Prostate gland (tissue), 2 donors: ENCODE data around the gene CARMIL1. TPM values are rescaled to one million over a fixed set of nuclear protein-coding genes. Genes with fewer than 3 reads are reported as not detected.

Experiments used
- DNase-seq: peaks from one replicate; pipeline ENCODE4 v3.0.0-alpha.2; 2019; ENCODE audit warnings: low spot score
- H3K27ac ChIP-seq, 2 donors: fragments of 200-600 bp; sonication (generic); 2 replicates each; pipeline ENCODE4 v1.5.1; 2017 to 2019
- H3K27me3 ChIP-seq: fragments of 200-600 bp; sonication (generic); replicated peaks from 2 replicates; pipeline ENCODE4 v1.5.1; 2019; ENCODE audit not compliant: insufficient read depth
- H3K36me3 ChIP-seq, 2 donors: fragments of 200-600 bp; sonication (generic); 1 replicate in 1 of 2; 2 replicates in 1 of 2; pipeline versions ENCODE4 v1.5.1 to v1.8.1; 2017 to 2019
- H3K4me1 ChIP-seq: fragments of 200-600 bp; sonication (generic); replicated peaks from 2 replicates; pipeline ENCODE4 v1.5.1; 2019
- H3K4me3 ChIP-seq, 2 donors: fragments of 200-600 bp; sonication (generic); 2 replicates each; pipeline ENCODE4 v1.5.1; 2017 to 2019
- H3K9me3 ChIP-seq: fragments of 200-600 bp; sonication (generic); 2 replicates; pipeline ENCODE4 v1.5.1; 2017
- CTCF ChIP-seq, 4 experiments: fragments of 200-600 bp in 2 of 4; fragments of 450-650 bp in 2 of 4; sonication (generic) in 2 of 4; IDR thresholded peaks; 1 replicate in 3 of 4; 2 replicates in 1 of 4; pipeline ENCODE4 v1.5.1; 2016 to 2019; ENCODE audit warnings: antibody characterized with exemption in 4 of 4, mild to moderate bottlenecking in 2 of 4, moderate library complexity in 2 of 4
- POLR2A ChIP-seq: fragments of 450-650 bp; IDR thresholded peaks from one replicate; pipeline ENCODE4 v1.6.1; 2016; ENCODE audit warnings: antibody characterized with exemption, mild to moderate bottlenecking
- POLR2AphosphoS5 ChIP-seq: sonication (generic); formaldehyde crosslinking; IDR thresholded peaks from one replicate; pipeline ENCODE4 v1.6.1; 2017; ENCODE audit warnings: antibody characterized with exemption
- WGBS: methylation state at CpG from one replicate; pipeline ENCODE4 v1.1.5; 2018; 5-methylcytosine and 5-hydroxymethylcytosine counted together
- intact Hi-C: fragments of 100-400 bp; cut with DNase I; formaldehyde crosslinking; loops from one replicate; pipeline ENCODE4 v1.14.2; 2022
- total RNA-seq, 2 donors: library from RNA; depleted of rRNA; stranded (reverse); fragments of >200 nt; gene quantifications; one replicate each; pipeline ENCODE4 v1.1.0, GENCODE V29; 2016

The CARMIL1 gene
- total RNA-seq, 2 donors from 2014 or later, result 12.9 to 71.7 TPM

- no peak overlapping the region for H3K27ac ChIP-seq
Observed at GRCh38 chr6:25504661-25505060, 225.5 kb downstream of the CARMIL1 start.

DNA sequence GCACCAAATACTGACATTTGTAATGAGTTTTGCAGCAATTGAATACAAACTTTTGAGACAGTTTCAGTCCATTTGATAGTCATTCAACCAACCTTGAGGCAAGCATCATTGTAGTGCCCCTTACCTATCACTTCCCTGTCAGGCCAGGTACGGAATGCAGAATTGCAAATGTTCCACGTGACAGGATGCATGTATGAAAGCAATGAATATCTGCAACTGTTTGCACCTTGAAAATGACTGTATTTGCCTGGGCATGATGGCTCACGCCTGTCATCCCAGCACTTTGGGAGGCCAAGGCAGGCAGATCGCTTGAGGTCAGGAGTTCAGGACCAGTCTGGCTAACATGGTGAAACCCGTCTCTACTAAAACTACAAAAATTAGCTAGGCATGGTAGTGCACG, 226.8 kb downstream of the CARMIL1 start:
- 72% methylated on average over 6 of the region's 6 CpGs for WGBS
- no peaks in the 10 kb centered on the region for H3K27me3 ChIP-seq

More at GRCh38 chr6:25504661-25505060, 225.5 kb downstream of the CARMIL1 start:
- WGBS, result 91% methylated on average over 4 of the region's 4 CpGs
- Histone ChIP-seq H3K4me1 (no peaks in the 10 kb centered on the region), H3K4me3 (no peak overlapping the region), H3K36me3 (no peaks in the 10 kb centered on the region), H3K9me3 (no peaks in the 10 kb centered on the region), H3K27me3 (no peaks in the 10 kb centered on the region)
- no peak for TF ChIP-seq POLR2AphosphoS5
- TF ChIP-seq CTCF (IDR thresholded peaks at IDR 0.05), result no peak
- TF ChIP-seq POLR2A, result no peak
- intact Hi-C loops, result no loop called here
- DNase-seq, result no peak

GRCh38 chr6:25508051-25508450, 228.9 kb downstream of the CARMIL1 start:
- WGBS, result 76% methylated on average over 3 of the region's 3 CpGs
- no peaks in the 10 kb centered on the region for H3K9me3 ChIP-seq
- no peak overlapping the region for H3K4me3 ChIP-seq
- H3K27ac ChIP-seq, result no peak overlapping the region
- no peak for DNase-seq
- TF ChIP-seq CTCF (IDR thresholded peaks at IDR 0.05) (no peak), POLR2AphosphoS5 (no peak), POLR2A (no peak)
- no peaks in the 10 kb centered on the region for H3K4me1 ChIP-seq
- H3K36me3 ChIP-seq, result no peaks in the 10 kb centered on the region
- intact Hi-C loops, result no loop called here
- no peaks in the 10 kb centered on the region for H3K27me3 ChIP-seq

More for the DNA sequence above, 226.8 kb downstream of the CARMIL1 start:
- no peak for TF ChIP-seq POLR2AphosphoS5
- no peak for TF ChIP-seq CTCF (IDR thresholded peaks at IDR 0.05)
- no peak for TF ChIP-seq POLR2A
- Histone ChIP-seq H3K27ac (no peak overlapping the region), H3K4me1 (no peaks in the 10 kb centered on the region), H3K36me3 (no peaks in the 10 kb centered on the region), H3K9me3 (no peaks in the 10 kb centered on the region), H3K4me3 (no peak overlapping the region)
- intact Hi-C loops, result no loop called here
- DNase-seq, result no peak

DNA sequence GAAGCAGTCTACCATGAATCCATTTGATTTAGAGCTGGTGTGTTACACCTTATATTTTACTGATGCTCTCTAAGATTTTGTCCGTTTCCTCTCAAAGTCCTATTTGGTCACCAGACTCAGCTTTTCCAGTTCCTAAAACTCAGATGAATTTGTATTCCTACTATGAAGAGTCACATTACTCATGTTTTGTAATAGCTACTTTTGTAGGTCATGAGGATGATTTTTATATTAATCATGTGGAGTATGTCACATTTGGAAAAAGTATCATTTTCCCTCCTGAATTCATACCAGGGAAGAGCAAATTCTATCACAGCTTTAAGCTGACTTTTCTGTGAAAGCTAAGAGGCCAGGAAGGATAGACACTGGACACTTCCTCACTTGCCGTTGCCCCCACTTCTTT, 232.2 kb downstream of the CARMIL1 start:
- H3K4me1 ChIP-seq, result no peaks in the 10 kb centered on the region
- WGBS, result 67% methylated on average over 2 of the region's 2 CpGs
- no peaks in the 10 kb centered on the region for H3K36me3 ChIP-seq

More for the DNA sequence above, 232.2 kb downstream of the CARMIL1 start:
- H3K27ac ChIP-seq, result no peak overlapping the region
- no peaks in the 10 kb centered on the region for H3K9me3 ChIP-seq
- intact Hi-C loops, result no loop called here
- no peak for TF ChIP-seq CTCF (IDR thresholded peaks at IDR 0.05)
- TF ChIP-seq POLR2AphosphoS5, result no peak
- TF ChIP-seq POLR2A, result no peak
- no peak for DNase-seq
- no peaks in the 10 kb centered on the region for H3K27me3 ChIP-seq
- H3K4me3 ChIP-seq, result no peak overlapping the region
